Suppressor macrophage treated with lipopolysaccharide for 1 hour (primary cell): ENCODE data around the gene KCNJ12.
"Not testable (repeated sequence)": the region's sequence is repeated elsewhere in the genome, so short reads cannot be mapped to it uniquely, and the experiment has no call there.

Experiments
- DNase-seq, 3 donors: peaks; one replicate each; pipeline ENCODE4 v3.0.0-alpha.2; 2020 to 2022

Gene KCNJ12

GRCh38 chr17:21349358-21350050 lies 26.7 kb upstream of the KCNJ12 start:
- not testable (repeated sequence) for DNase-seq

- DNase-seq: not testable (repeated sequence)
These were observed 25.7 kb upstream of the KCNJ12 start for GRCh38 chr17:21350495-21350894.

GRCh38 chr17:21351366-21352065 lies 24.6 kb upstream of the KCNJ12 start:
- DNase-seq: no peak

GRCh38 chr17:21352221-21352980 lies 23.8 kb upstream of the KCNJ12 start:
- DNase-seq: no peak

GRCh38 chr17:21352981-21353265 lies 23.2 kb upstream of the KCNJ12 start:
- DNase-seq: no peak

GRCh38 chr17:21353326-21354010 lies 22.7 kb upstream of the KCNJ12 start:
- DNase-seq: no peak

- no peak for DNase-seq
These were observed 21.3 kb upstream of the KCNJ12 start for GRCh38 chr17:21354796-21355385.

- no peak for DNase-seq
These were observed 20.6 kb upstream of the KCNJ12 start for GRCh38 chr17:21355586-21355985.

GRCh38 chr17:21356537-21357127 lies 19.5 kb upstream of the KCNJ12 start:
- DNase-seq: no peak

GRCh38 chr17:21357281-21357680 lies 18.9 kb upstream of the KCNJ12 start:
- no peak for DNase-seq

GRCh38 chr17:21357696-21358656 lies 18.2 kb upstream of the KCNJ12 start:
- DNase-seq: no peak

GRCh38 chr17:21358682-21359482 lies 17.3 kb upstream of the KCNJ12 start:
- no peak for DNase-seq

- DNase-seq: no peak
These were observed 16.7 kb upstream of the KCNJ12 start for GRCh38 chr17:21359483-21359840.

GRCh38 chr17:21360048-21360447 lies 16.1 kb upstream of the KCNJ12 start:
- peak in 2 of 3 donors; percentile 22 to 43 for DNase-seq

GRCh38 chr17:21361020-21361809 lies 14.9 kb upstream of the KCNJ12 start:
- DNase-seq: no peak

GRCh38 chr17:21362331-21362931 lies 13.7 kb upstream of the KCNJ12 start:
- no peak for DNase-seq

- no peak for DNase-seq
These were observed 12.1 kb upstream of the KCNJ12 start for GRCh38 chr17:21363776-21364642.

- DNase-seq: no peak
These were observed 11.1 kb upstream of the KCNJ12 start for GRCh38 chr17:21365016-21365415.
